GM12891 (cell line): ENCODE results near the gene MAD1L1.

Source experiments
- DNase-seq: peaks from one replicate; pipeline ENCODE4 v3.0.0; 2011; ENCODE audit warnings: low spot score; ENCODE audit not compliant: insufficient read length
- FAIRE-seq: peaks from 2 replicates; lab custom pipeline; 2011; peaks lifted over from hg19 to GRCh38; lab: Jason Lieb, UNC
- PAX5 ChIP-seq: IDR thresholded peaks from 2 replicates; pipeline ENCODE4 v1.6.1; 2011; ENCODE audit warnings: low read length, moderate library complexity, mild to moderate bottlenecking; ENCODE audit not compliant: insufficient read depth, severe bottlenecking
- POLR2A ChIP-seq: IDR thresholded peaks from 2 replicates; pipeline ENCODE4 v1.6.1; 2011; ENCODE audit warnings: low read depth, low read length, control low read depth
- POLR2AphosphoS5 ChIP-seq: IDR thresholded peaks from 2 replicates; pipeline ENCODE4 v1.6.1; 2011; ENCODE audit warnings: low read depth, low read length, control low read depth
- POU2F2 ChIP-seq: IDR thresholded peaks from 2 replicates; pipeline ENCODE4 v1.6.1; 2011; ENCODE audit warnings: low read depth, mild to moderate bottlenecking, control low read depth, low read length, moderate library complexity
- SPI1 ChIP-seq: IDR thresholded peaks from 2 replicates; pipeline ENCODE4 v1.6.1; 2011; ENCODE audit warnings: low read depth, low read length, control low read depth
- TAF1 ChIP-seq: IDR thresholded peaks from 2 replicates; pipeline ENCODE4 v1.6.1; 2011; ENCODE audit warnings: low read depth, low read length, control low read depth

MAD1L1 gene

GRCh38 chr7:2010101-2010500, 222.6 kb downstream of the MAD1L1 start:
- FAIRE-seq (no peak), DNase-seq (no peak)
- no peak for TF ChIP-seq TAF1
- TF ChIP-seq POLR2AphosphoS5 = no peak
- no peak for TF ChIP-seq PAX5

GRCh38 chr7:2009541-2010001, 223.2 kb downstream of the MAD1L1 start:
- DNase-seq = no peak
- TF ChIP-seq PAX5 = no peak
- no peak for TF ChIP-seq POU2F2
- TF ChIP-seq SPI1 = no peak
- no peak for TF ChIP-seq POLR2AphosphoS5
- TF ChIP-seq TAF1 = no peak
- TF ChIP-seq POLR2A = no peak
- FAIRE-seq = no peak

- DNase-seq (no peak), FAIRE-seq (no peak)
- TF ChIP-seq TAF1 (no peak), PAX5 (no peak), POLR2AphosphoS5 (no peak), POU2F2 (no peak), POLR2A (no peak), SPI1 (no peak)
These were observed 223.7 kb downstream of the MAD1L1 start for GRCh38 chr7:2008936-2009540.

- TF ChIP-seq POU2F2 (no peak), POLR2AphosphoS5 (no peak), TAF1 (no peak), SPI1 (no peak), POLR2A (no peak), PAX5 (no peak)
These were observed 224.4 kb downstream of the MAD1L1 start for GRCh38 chr7:2008101-2008935.

GRCh38 chr7:2007551-2007950, 225.2 kb downstream of the MAD1L1 start:
- TF ChIP-seq POLR2AphosphoS5 (no peak), POLR2A (no peak), PAX5 (no peak), POU2F2 (no peak), TAF1 (no peak), SPI1 (no peak)
- no peak for FAIRE-seq

More at GRCh38 chr7:2008101-2008935, 224.4 kb downstream of the MAD1L1 start:
- DNase-seq = no peak
- FAIRE-seq = no peak

GRCh38 chr7:2006921-2007381, 225.8 kb downstream of the MAD1L1 start:
- TF ChIP-seq PAX5 = no peak
- no peak for TF ChIP-seq POLR2AphosphoS5
- TF ChIP-seq TAF1 = no peak
- no peak for TF ChIP-seq SPI1
- no peak for DNase-seq
- no peak for FAIRE-seq

More at GRCh38 chr7:2007551-2007950, 225.2 kb downstream of the MAD1L1 start:
- DNase-seq = no peak

- FAIRE-seq (no peak), DNase-seq (no peak)
- no peak for TF ChIP-seq POLR2A
- no peak for TF ChIP-seq SPI1
- TF ChIP-seq POLR2AphosphoS5 = no peak
- TF ChIP-seq TAF1 = no peak
- TF ChIP-seq PAX5 = no peak
- TF ChIP-seq POU2F2 = no peak
These were observed 226.4 kb downstream of the MAD1L1 start for GRCh38 chr7:2006231-2006771.

- no peak for DNase-seq
- FAIRE-seq = no peak
- TF ChIP-seq PAX5 = no peak
- no peak for TF ChIP-seq POLR2A
- no peak for TF ChIP-seq SPI1
- no peak for TF ChIP-seq POU2F2
- TF ChIP-seq POLR2AphosphoS5 = no peak
- no peak for TF ChIP-seq TAF1
These were observed 227.0 kb downstream of the MAD1L1 start for GRCh38 chr7:2005786-2006185.

- FAIRE-seq (no peak), DNase-seq (no peak)
- TF ChIP-seq POLR2A (no peak), SPI1 (no peak), POLR2AphosphoS5 (no peak), TAF1 (no peak), PAX5 (no peak), POU2F2 (no peak)
These were observed 227.7 kb downstream of the MAD1L1 start for GRCh38 chr7:2004841-2005725.
